ENCODE data around the gene GPC5. TPM values are rescaled to one million over a fixed set of nuclear protein-coding genes. Genes with fewer than 3 reads are reported as not detected.

The GPC5 gene
- total and polyA plus RNA-seq, 9 of the 15 experiments (the other 6 are each of a cell fraction or from before 2014, with no cell fraction given), result 0.18 to 0.27 TPM; not detected in 7

DNA sequence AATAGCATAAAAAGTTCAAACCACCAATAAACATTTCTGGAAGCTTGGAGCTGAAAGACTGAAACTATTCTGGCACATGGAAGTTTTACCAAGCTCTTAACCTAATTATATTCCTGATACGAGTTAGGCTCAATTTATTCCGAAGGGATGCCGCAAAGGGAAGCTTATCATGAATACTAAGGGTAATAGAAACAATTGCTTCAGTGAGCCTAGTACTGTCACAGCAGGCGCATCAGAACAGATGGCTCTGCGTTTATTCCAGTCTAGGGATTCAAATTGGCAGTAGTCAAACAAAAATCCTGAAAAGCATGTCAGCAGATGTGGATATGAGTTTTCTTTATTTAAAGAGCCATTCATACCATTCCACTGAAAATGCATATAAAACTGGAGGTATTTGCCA is 779.5 kb downstream of the GPC5 start (continued):
- TF ChIP-seq NELFE (IDR thresholded peaks at IDR 0.05; ENCODE audit: insufficient read depth, insufficient read length) (no peak), HDAC3 (IDR thresholded peaks at IDR 0.05; ENCODE audit: borderline replicate concordance, partially characterized antibody) (no peak), PHB2 (IDR thresholded peaks at IDR 0.05; ENCODE audit: low read depth) (no peak), FUS (optimal IDR thresholded peaks at IDR 0.05; ENCODE audit: low read depth, low read length) (no peak)
- TF ChIP-seq, protein P1, sequence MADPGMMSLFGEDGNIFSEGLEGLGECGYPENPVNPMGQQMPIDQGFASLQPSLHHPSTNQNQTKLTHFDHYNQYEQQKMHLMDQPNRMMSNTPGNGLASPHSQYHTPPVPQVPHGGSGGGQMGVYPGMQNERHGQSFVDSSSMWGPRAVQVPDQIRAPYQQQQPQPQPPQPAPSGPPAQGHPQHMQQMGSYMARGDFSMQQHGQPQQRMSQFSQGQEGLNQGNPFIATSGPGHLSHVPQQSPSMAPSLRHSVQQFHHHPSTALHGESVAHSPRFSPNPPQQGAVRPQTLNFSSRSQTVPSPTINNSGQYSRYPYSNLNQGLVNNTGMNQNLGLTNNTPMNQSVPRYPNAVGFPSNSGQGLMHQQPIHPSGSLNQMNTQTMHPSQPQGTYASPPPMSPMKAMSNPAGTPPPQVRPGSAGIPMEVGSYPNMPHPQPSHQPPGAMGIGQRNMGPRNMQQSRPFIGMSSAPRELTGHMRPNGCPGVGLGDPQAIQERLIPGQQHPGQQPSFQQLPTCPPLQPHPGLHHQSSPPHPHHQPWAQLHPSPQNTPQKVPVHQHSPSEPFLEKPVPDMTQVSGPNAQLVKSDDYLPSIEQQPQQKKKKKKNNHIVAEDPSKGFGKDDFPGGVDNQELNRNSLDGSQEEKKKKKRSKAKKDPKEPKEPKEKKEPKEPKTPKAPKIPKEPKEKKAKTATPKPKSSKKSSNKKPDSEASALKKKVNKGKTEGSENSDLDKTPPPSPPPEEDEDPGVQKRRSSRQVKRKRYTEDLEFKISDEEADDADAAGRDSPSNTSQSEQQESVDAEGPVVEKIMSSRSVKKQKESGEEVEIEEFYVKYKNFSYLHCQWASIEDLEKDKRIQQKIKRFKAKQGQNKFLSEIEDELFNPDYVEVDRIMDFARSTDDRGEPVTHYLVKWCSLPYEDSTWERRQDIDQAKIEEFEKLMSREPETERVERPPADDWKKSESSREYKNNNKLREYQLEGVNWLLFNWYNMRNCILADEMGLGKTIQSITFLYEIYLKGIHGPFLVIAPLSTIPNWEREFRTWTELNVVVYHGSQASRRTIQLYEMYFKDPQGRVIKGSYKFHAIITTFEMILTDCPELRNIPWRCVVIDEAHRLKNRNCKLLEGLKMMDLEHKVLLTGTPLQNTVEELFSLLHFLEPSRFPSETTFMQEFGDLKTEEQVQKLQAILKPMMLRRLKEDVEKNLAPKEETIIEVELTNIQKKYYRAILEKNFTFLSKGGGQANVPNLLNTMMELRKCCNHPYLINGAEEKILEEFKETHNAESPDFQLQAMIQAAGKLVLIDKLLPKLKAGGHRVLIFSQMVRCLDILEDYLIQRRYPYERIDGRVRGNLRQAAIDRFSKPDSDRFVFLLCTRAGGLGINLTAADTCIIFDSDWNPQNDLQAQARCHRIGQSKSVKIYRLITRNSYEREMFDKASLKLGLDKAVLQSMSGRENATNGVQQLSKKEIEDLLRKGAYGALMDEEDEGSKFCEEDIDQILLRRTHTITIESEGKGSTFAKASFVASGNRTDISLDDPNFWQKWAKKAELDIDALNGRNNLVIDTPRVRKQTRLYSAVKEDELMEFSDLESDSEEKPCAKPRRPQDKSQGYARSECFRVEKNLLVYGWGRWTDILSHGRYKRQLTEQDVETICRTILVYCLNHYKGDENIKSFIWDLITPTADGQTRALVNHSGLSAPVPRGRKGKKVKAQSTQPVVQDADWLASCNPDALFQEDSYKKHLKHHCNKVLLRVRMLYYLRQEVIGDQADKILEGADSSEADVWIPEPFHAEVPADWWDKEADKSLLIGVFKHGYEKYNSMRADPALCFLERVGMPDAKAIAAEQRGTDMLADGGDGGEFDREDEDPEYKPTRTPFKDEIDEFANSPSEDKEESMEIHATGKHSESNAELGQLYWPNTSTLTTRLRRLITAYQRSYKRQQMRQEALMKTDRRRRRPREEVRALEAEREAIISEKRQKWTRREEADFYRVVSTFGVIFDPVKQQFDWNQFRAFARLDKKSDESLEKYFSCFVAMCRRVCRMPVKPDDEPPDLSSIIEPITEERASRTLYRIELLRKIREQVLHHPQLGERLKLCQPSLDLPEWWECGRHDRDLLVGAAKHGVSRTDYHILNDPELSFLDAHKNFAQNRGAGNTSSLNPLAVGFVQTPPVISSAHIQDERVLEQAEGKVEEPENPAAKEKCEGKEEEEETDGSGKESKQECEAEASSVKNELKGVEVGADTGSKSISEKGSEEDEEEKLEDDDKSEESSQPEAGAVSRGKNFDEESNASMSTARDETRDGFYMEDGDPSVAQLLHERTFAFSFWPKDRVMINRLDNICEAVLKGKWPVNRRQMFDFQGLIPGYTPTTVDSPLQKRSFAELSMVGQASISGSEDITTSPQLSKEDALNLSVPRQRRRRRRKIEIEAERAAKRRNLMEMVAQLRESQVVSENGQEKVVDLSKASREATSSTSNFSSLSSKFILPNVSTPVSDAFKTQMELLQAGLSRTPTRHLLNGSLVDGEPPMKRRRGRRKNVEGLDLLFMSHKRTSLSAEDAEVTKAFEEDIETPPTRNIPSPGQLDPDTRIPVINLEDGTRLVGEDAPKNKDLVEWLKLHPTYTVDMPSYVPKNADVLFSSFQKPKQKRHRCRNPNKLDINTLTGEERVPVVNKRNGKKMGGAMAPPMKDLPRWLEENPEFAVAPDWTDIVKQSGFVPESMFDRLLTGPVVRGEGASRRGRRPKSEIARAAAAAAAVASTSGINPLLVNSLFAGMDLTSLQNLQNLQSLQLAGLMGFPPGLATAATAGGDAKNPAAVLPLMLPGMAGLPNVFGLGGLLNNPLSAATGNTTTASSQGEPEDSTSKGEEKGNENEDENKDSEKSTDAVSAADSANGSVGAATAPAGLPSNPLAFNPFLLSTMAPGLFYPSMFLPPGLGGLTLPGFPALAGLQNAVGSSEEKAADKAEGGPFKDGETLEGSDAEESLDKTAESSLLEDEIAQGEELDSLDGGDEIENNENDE (IDR thresholded peaks at IDR 0.05; ENCODE audit: low read depth, low read length), result no peak
